ENCODE data around the gene NME9.

Gene NME9

DNA sequence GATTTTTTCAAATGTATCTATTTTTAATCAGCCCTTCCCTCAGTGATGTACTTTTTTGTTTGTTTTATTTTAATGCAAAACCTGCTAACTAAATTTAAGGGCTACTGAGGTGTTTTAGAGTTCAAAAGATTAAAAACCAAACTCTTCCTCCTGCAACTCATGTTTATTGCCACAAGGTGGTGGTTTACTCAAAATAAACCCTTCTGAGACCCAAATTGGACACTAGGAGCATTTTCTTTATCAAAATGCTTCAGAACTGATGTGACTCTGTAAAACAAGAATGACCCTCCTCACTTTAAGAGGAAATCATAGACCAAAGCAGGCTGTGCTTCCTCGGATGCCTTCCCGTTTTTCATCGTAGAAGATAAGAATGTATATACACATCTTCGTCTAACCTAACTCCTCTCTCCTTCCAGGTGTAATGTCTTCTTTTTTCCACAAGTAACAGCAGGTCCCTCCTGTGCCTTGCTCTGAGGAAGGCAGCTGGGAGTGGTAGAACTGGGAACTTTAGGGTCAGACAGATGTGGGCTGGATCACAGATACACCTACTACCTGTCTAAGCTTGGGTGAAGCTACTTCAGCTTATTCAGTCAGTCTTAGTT, 2.9 kb upstream of the NME9 start:
- no peak for DNase-seq (ENCODE audit: low read depth)

- no peak for DNase-seq (ENCODE audit: low read depth)
Observed at GRCh38 chr3:138331143-138331894, 1.7 kb upstream of the NME9 start.

DNA sequence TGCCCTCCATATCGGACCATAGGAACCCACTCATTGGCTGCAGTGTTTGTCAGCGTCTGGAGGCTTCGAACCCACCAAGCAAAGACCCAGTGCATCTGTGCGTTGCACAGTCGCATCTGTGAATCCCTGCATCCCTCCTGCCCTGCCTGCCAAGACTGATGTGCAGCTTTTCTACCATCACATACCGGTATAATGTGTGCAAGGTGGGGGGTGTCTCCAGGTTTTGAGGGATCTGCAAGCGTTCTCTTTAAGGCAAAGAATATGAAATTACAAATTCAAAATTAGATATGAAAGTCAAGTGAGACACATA, 288 bp upstream of the NME9 start:
- DNase-seq (ENCODE audit: low read depth), result no peak

DNA sequence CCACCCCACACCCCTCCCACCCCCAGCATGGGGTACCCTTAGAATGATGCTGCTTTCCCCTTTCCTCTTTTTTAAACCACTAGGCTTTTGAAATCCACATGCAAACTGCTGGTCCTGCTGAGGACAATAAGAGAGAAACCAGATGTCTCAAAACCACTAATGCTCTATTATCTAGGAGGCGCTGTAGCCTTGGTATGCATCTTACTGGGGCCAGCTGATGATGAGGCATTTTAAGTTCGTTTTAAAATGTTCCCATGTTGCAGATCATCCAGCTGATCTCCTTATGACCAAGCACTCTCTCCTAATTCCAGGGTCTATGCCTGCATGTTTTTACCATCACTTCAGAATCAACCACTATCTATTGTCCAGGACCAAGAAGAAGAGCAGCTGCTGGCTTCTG, 1.3 kb downstream of the NME9 start:
- DNase-seq (ENCODE audit: low read depth), result no peak

- DNase-seq (ENCODE audit: low read depth), result no peak
Observed at GRCh38 chr3:138327831-138328230, 1.8 kb downstream of the NME9 start.

- DNase-seq (ENCODE audit: low read depth), result no peak
Observed at GRCh38 chr3:138326866-138327595, 2.6 kb downstream of the NME9 start.

GRCh38 chr3:138325990-138326389, 3.7 kb downstream of the NME9 start:
- DNase-seq (ENCODE audit: low read depth), result no peak

GRCh38 chr3:138323971-138324370, 5.7 kb downstream of the NME9 start:
- no peak for DNase-seq (ENCODE audit: low read depth)

- no peak for DNase-seq (ENCODE audit: low read depth)
Observed at GRCh38 chr3:138317687-138318086, 12.0 kb downstream of the NME9 start.

DNA sequence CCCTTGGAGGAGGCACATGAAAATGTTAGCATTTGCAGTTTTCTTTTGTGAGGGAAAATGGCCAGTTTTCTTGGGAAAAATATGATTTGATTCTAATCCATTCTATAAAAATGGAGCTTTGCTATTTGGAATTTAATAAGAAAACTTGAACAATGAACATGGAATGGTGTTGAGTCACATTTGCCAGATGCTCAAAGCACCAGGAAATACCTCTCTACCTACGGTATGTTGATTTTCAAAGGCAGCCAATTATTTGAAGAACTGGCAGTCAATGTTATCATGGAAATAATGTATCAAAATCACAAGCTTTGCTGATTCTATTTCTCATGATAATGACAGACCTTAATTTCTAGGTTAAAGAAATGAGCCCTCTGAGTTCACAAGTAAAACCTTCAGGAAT, 14.9 kb downstream of the NME9 start:
- peak; percentile 22 for DNase-seq (ENCODE audit: low read depth)

DNA sequence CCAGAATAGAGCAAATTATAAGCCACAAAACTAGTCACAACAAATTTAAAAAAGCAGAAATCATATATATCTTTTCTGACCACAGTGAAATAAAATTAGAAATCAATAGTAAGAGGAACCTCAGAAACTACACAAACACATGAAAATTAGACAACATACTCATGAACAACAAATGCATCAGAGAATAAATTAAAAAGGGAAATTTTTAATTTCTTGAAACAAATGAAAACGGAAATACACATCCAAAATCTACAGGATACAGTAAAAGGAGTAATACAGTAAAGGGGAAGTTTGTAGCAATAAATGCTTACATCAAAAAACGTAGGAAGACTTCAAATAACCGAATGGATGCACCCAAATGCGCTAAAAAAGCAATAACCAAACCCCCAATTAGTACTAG, 19.2 kb downstream of the NME9 start:
- no peak for DNase-seq (ENCODE audit: low read depth)

GRCh38 chr3:138308783-138309182, 20.9 kb downstream of the NME9 start:
- no peak for DNase-seq (ENCODE audit: low read depth)

DNA sequence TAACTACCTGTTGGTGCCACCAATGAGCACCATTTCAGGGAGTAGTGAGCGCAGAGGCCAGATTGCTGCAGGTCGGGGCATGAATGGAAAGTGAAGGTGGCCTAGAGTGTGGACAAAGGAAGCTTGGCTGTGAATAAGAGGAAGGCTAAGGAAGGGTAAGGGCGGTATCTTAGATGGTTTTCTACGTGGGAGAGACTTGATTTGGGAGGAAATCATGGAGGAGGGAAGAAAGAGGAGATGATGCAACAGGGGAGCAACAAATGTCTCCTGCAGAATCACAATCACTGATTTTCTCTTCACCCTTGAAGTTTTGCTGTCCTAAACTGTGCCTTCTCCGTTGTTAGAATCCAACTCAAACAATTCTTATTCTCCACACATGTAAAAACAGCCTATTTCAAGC, 21.8 kb downstream of the NME9 start:
- DNase-seq (ENCODE audit: low read depth), result no peak

DNA sequence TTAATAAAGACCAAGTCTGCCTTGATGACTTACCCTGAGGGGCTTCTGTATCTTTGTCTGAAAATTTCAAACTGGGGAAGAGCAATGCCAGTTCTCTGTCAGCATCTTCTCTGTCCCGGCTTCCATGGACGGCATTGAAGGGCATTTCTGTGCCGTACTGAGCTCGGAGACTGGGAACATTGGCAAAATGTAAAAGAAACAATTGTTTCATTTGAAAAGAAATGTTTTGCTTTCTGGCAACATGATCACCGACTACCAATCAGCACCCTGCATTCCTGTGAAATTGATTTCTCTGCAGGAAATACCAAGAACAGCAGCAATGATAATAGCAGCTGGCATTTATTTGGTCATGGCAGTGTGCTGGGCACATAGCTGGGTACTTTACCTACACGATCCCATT, 26.2 kb downstream of the NME9 start:
- no peak for DNase-seq (ENCODE audit: low read depth)

- DNase-seq (ENCODE audit: low read depth), result no peak
Observed at GRCh38 chr3:138300647-138301046, 29.0 kb downstream of the NME9 start.

GRCh38 chr3:138297876-138298275, 31.8 kb downstream of the NME9 start:
- no peak for DNase-seq (ENCODE audit: low read depth)

GRCh38 chr3:138297059-138297607, 32.5 kb downstream of the NME9 start:
- DNase-seq (ENCODE audit: low read depth), result no peak

- no peak for DNase-seq (ENCODE audit: low read depth)
Observed at GRCh38 chr3:138296639-138297038, 33.0 kb downstream of the NME9 start.

- DNase-seq (ENCODE audit: low read depth), result no peak
Observed at GRCh38 chr3:138289701-138290100, 40.0 kb downstream of the NME9 start.

DNA sequence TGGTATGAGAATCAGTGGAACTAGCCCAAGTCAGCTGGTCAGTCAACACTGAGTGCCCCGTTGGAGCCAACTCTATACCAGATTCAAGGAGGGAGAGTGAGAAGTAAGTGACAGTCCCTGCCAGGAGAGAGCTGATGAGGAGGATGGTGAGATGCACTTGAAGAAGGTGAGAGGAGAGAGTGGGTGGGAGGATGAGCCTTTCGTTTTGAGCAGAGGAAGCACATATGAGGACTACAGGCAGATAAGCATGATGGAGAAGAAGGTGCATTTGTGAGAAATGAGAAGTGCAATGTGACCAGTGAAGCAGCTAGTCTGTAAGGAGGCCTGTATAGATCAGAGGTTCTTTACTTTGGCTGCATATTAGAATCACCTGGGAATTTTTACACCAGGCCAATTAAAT, 40.4 kb downstream of the NME9 start:
- no peak for DNase-seq (ENCODE audit: low read depth)

- DNase-seq (ENCODE audit: low read depth), result no peak
Observed at GRCh38 chr3:138284957-138285477, 44.6 kb downstream of the NME9 start.

DNA sequence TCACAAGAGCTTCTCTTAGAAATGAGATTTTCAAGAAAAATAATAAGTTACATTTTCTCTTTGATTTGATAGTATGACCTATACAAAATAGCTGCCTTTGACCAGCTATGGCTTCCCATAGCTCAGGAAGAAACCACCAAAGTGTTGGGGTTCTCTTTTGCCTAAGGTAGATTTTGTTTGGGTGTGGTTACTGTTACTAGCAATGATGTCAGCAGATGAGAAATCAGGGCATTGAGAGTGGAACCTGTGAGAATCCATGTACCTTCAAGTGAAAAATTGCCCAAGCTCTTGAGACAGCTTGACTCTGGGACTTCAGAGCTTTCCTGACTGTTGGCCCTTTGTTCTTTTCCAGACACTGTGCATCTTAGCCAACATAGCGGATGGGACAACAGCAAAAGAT, 45.6 kb downstream of the NME9 start:
- DNase-seq (ENCODE audit: low read depth), result no peak

GRCh38 chr3:138282836-138283235, 46.8 kb downstream of the NME9 start:
- DNase-seq (ENCODE audit: low read depth), result no peak
